Caco-2 (cell line): ENCODE results near the gene ANO1. TPM values are rescaled to one million over a fixed set of nuclear protein-coding genes. Genes with fewer than 3 reads are reported as not detected.

Experiments
- BruUV-seq: library from RNA; stranded (reverse); fragments of 400-500 nt; replicated peaks from 2 replicates; lab custom pipeline; 2021; lab: Mats Ljungman, UMichigan
- CTCF ChIA-PET: fragments of 300-600 bp; sonication (Branson Sonifier 250); formaldehyde crosslinking; loops from one replicate; lab custom pipeline; 2022; ENCODE audit warnings: antibody characterized with exemption; lab: Charles Lee
- POLR2A ChIA-PET: fragments of 300-600 bp; sonication (Branson Sonifier 250); formaldehyde crosslinking; loops from one replicate; lab custom pipeline; 2022; ENCODE audit warnings: antibody characterized with exemption; lab: Charles Lee
- DNase-seq, 2 experiments: peaks; one replicate each; pipeline versions ENCODE4 v3.0.0 to v3.0.0-alpha.2; 2020 to 2022
- H3K27me3 ChIP-seq: replicated peaks from 2 replicates; pipeline ENCODE4 v1.6.0; 2011; ENCODE audit warnings: low read length; ENCODE audit not compliant: control insufficient read depth, insufficient read depth
- H3K36me3 ChIP-seq: 2 replicates; pipeline ENCODE4 v1.5.1; 2011; ENCODE audit warnings: low read length; ENCODE audit not compliant: control insufficient read depth, insufficient read depth
- H3K4me1 ChIP-seq: fragments of 250-450 bp; sonication (Bioruptor Pico); 2 replicates; pipeline ENCODE4 v1.5.1; 2020; ENCODE audit warnings: mild to moderate bottlenecking
- H3K4me3 ChIP-seq: 2 replicates; pipeline ENCODE4 v1.5.1; 2011; ENCODE audit warnings: low read depth, mild to moderate bottlenecking, control low read depth, low read length
- H3K9me3 ChIP-seq: fragments of 250-450 bp; sonication (Bioruptor Pico); 2 replicates; pipeline ENCODE4 v1.5.1; 2020; ENCODE audit warnings: mild to moderate bottlenecking, moderate library complexity
- H3K27ac Mint-ChIP-seq: one replicate; pipeline ENCODE4 v1.8.0; 2022; ENCODE audit warnings: mixed read lengths; ENCODE audit not compliant: unreplicated experiment
- H3K27me3 Mint-ChIP-seq: one replicate; pipeline ENCODE4 v1.8.0; 2022; ENCODE audit warnings: mixed read lengths; ENCODE audit not compliant: insufficient read depth, unreplicated experiment
- H3K36me3 Mint-ChIP-seq: one replicate; pipeline ENCODE4 v1.8.0; 2022; ENCODE audit warnings: mild to moderate bottlenecking, mixed read lengths; ENCODE audit not compliant: insufficient read depth, unreplicated experiment
- H3K4me1 Mint-ChIP-seq: one replicate; pipeline ENCODE4 v1.8.0; 2022; ENCODE audit warnings: low read depth, mixed read lengths; ENCODE audit not compliant: unreplicated experiment
- H3K4me3 Mint-ChIP-seq: one replicate; pipeline ENCODE4 v1.8.0; 2022; ENCODE audit warnings: mild to moderate bottlenecking, moderate library complexity, mixed read lengths; ENCODE audit not compliant: unreplicated experiment
- H3K9me3 Mint-ChIP-seq: one replicate; pipeline ENCODE4 v1.8.0; 2022; ENCODE audit warnings: mixed read lengths; ENCODE audit not compliant: unreplicated experiment
- CTCF ChIP-seq, 2 experiments: fragments of 200-600 bp in 1 of 2; IDR thresholded peaks; 1 replicate in 1 of 2; 2 replicates in 1 of 2; pipeline versions ENCODE4 v1.5.1 to v1.8.0; 2011 to 2022; ENCODE audit warnings: antibody characterized with exemption in 1 of 2, control low read depth in 1 of 2, inconsistent platforms in 1 of 2, low read depth in 1 of 2, low read length in 1 of 2, mild to moderate bottlenecking in 1 of 2, moderate library complexity in 1 of 2; ENCODE audit not compliant: insufficient read depth in 1 of 2, severe bottlenecking in 1 of 2, unreplicated experiment in 1 of 2
- intact Hi-C: fragments of 100-400 bp; cut with micrococcal nuclease; formaldehyde crosslinking; loops from one replicate; pipeline ENCODE4 v1.10.0; 2022; ENCODE audit not compliant: unreplicated experiment
- total RNA-seq: library from RNA; stranded (reverse); gene quantifications from 2 replicates; pipeline ENCODE4 v1.2.3, GENCODE V29; 2022

The ANO1 gene
- total RNA-seq, 1 experiment from 2014 or later, result 8.4 TPM

GRCh38 chr11:70146895-70147520 lies 68.9 kb downstream of the ANO1 start:
- no TSS peak for BruUV-seq
- H3K36me3 Mint-ChIP-seq, result no peaks in the 10 kb centered on the region
- no peaks in the 10 kb centered on the region for H3K36me3 ChIP-seq
- no peak overlapping the region for H3K4me3 ChIP-seq
- H3K4me1 Mint-ChIP-seq, result no peaks in the 10 kb centered on the region
- H3K27me3 Mint-ChIP-seq, result no peaks in the 10 kb centered on the region
- H3K4me3 Mint-ChIP-seq, result no peak overlapping the region
- no peak for DNase-seq
- ChIA-PET POLR2A (no interaction called here), CTCF (interaction anchor here (0.5 kb wide), 1 partner anchor 19 kb away, joined by 7 read pairs; no protein-coding TSS in a partner anchor)
- no peaks in the 10 kb centered on the region; the same call in 1 of the 2 replicates for H3K9me3 ChIP-seq
- H3K9me3 Mint-ChIP-seq, result no peaks in the 10 kb centered on the region
- intact Hi-C loops, result no loop called here
- peaks cover 6% of the 10 kb centered on the region for H3K4me1 ChIP-seq
- no peak for TF ChIP-seq CTCF (IDR thresholded peaks at IDR 0.05; ENCODE audit: insufficient read depth in 1 of 2, low read depth in 1 of 2, low read length in 1 of 2, severe bottlenecking in 1 of 2, unreplicated experiment in 1 of 2)
- no peak overlapping the region for H3K27ac Mint-ChIP-seq
- H3K27me3 ChIP-seq, result no peaks in the 10 kb centered on the region

GRCh38 chr11:70147668-70148067 lies 69.6 kb downstream of the ANO1 start:
- intact Hi-C loops, result no loop called here
- H3K27ac Mint-ChIP-seq, result no peak overlapping the region
- no peaks in the 10 kb centered on the region for H3K27me3 Mint-ChIP-seq
- H3K9me3 Mint-ChIP-seq, result no peaks in the 10 kb centered on the region
- H3K36me3 ChIP-seq, result no peaks in the 10 kb centered on the region
- TF ChIP-seq CTCF (IDR thresholded peaks at IDR 0.05; ENCODE audit: insufficient read depth in 1 of 2, low read depth in 1 of 2, low read length in 1 of 2, severe bottlenecking in 1 of 2, unreplicated experiment in 1 of 2), result no peak
- H3K27me3 ChIP-seq, result no peaks in the 10 kb centered on the region
- POLR2A ChIA-PET, result no interaction called here
- BruUV-seq, result no TSS peak
- no peaks in the 10 kb centered on the region; the same call in 1 of the 2 replicates for H3K9me3 ChIP-seq
- H3K4me3 Mint-ChIP-seq, result no peak overlapping the region
- no peak for DNase-seq
- no peaks in the 10 kb centered on the region for H3K4me1 Mint-ChIP-seq
- H3K4me1 ChIP-seq, result no peaks in the 10 kb centered on the region; the same call in 1 of the 2 replicates
- CTCF ChIA-PET, result no interaction called here
- H3K4me3 ChIP-seq, result no peak overlapping the region
- H3K36me3 Mint-ChIP-seq, result no peaks in the 10 kb centered on the region

DNA sequence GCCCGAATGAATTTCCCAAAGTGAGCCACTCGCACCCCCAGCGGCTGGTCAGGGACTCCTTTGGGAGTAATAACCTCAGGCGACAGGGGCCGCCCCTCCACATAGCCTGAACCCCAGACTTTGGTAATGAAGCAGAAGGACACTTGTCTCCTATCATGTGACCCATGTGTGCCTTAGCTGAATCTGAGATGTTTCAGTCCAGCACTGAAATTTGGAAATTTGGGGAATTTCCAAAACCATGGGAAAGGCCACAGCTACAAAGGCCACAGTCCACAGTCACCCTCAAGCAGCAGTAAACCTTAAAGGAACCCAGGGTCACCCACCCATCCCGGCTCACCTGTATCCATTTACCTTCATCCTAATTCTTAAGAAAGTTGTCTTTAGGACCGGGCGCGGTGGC lies 73.6 kb downstream of the ANO1 start:
- Mint-ChIP-seq H3K9me3 (no peaks in the 10 kb centered on the region), H3K4me1 (no peaks in the 10 kb centered on the region), H3K4me3 (no peak overlapping the region), H3K27ac (no peak overlapping the region), H3K36me3 (no peaks in the 10 kb centered on the region), H3K27me3 (no peaks in the 10 kb centered on the region)
- DNase-seq, result no peak
- POLR2A ChIA-PET, result no interaction called here
- CTCF ChIA-PET, result no interaction called here
- Histone ChIP-seq H3K9me3 (no peaks in the 10 kb centered on the region; the same call in 1 of the 2 replicates), H3K36me3 (no peaks in the 10 kb centered on the region), H3K4me1 (no peaks in the 10 kb centered on the region), H3K4me3 (no peak overlapping the region), H3K27me3 (no peaks in the 10 kb centered on the region; the same call in 1 of the 2 replicates)
- no peak for TF ChIP-seq CTCF (IDR thresholded peaks at IDR 0.05; ENCODE audit: insufficient read depth in 1 of 2, low read depth in 1 of 2, low read length in 1 of 2, severe bottlenecking in 1 of 2, unreplicated experiment in 1 of 2)
- no TSS peak for BruUV-seq
- intact Hi-C loops, result no loop called here
